Effector memory CD4-positive, alpha-beta T cell (primary cell): ENCODE measurements around the gene PRRX1.

Experiments used
- DNase-seq, 3 donors: peaks; one replicate each; pipeline ENCODE4 v3.0.0-alpha.2; 2020
- H3K27ac ChIP-seq: 2 replicates; pipeline ENCODE4 v1.7.0; 2013; ENCODE audit warnings: mild to moderate bottlenecking, low read length, moderate library complexity; ENCODE audit not compliant: insufficient read depth, poor library complexity, severe bottlenecking
- H3K27me3 ChIP-seq: replicated peaks from 2 replicates; pipeline ENCODE4 v1.7.0; 2013; ENCODE audit warnings: mild to moderate bottlenecking, low read length; ENCODE audit not compliant: insufficient read depth, control insufficient read depth, poor library complexity, severe bottlenecking
- H3K36me3 ChIP-seq: 2 replicates; pipeline ENCODE4 v1.7.0; 2013; ENCODE audit warnings: mild to moderate bottlenecking, low read length, moderate library complexity; ENCODE audit not compliant: control insufficient read depth, insufficient read depth
- H3K4me1 ChIP-seq: 2 replicates; pipeline ENCODE4 v1.7.0; 2013; ENCODE audit warnings: low read length, mild to moderate bottlenecking; ENCODE audit not compliant: control insufficient read depth, insufficient read depth, poor library complexity, severe bottlenecking
- H3K4me3 ChIP-seq: 2 replicates; pipeline ENCODE4 v1.7.0; 2013; ENCODE audit warnings: low read length, low read depth, mild to moderate bottlenecking; ENCODE audit not compliant: insufficient read depth, poor library complexity, severe bottlenecking
- H3K9me3 ChIP-seq: 2 replicates; pipeline ENCODE4 v1.7.0; 2013; ENCODE audit warnings: mild to moderate bottlenecking, low read length, moderate library complexity; ENCODE audit not compliant: control insufficient read depth
- total RNA-seq, 3 donors: gene quantifications; one replicate each; lab custom pipeline; 2026; lab: John Stamatoyannopoulos, UW

Gene PRRX1
- total RNA-seq: 0 reads per million in 3 donors

- no peak for DNase-seq
- no peaks in the 10 kb centered on the region for H3K9me3 ChIP-seq
- peaks cover 14% of the 10 kb centered on the region for H3K4me1 ChIP-seq
- peaks cover 36% of the 10 kb centered on the region for H3K27me3 ChIP-seq
- H3K27ac ChIP-seq: no peak within 1 kb of the TSS
- H3K4me3 ChIP-seq: no peak within 1 kb of the TSS
- H3K36me3 ChIP-seq: no peaks in the 10 kb centered on the region
Observed at GRCh38 chr1:170664093-170664827, at the start of gene PRRX1. PRRX1 (plus strand) TSS chr1:170664131; CDS start chr1:170664219, 88 bp downstream.

- no peak for DNase-seq
- H3K27me3 ChIP-seq: no peaks in the 10 kb centered on the region
- no peak overlapping the region for H3K4me3 ChIP-seq
- no peaks in the 10 kb centered on the region for H3K4me1 ChIP-seq
- H3K27ac ChIP-seq: no peak overlapping the region
- H3K36me3 ChIP-seq: no peaks in the 10 kb centered on the region
- H3K9me3 ChIP-seq: no peaks in the 10 kb centered on the region
Observed at GRCh38 chr1:170617591-170618330, 46.2 kb upstream of the PRRX1 start.

DNA sequence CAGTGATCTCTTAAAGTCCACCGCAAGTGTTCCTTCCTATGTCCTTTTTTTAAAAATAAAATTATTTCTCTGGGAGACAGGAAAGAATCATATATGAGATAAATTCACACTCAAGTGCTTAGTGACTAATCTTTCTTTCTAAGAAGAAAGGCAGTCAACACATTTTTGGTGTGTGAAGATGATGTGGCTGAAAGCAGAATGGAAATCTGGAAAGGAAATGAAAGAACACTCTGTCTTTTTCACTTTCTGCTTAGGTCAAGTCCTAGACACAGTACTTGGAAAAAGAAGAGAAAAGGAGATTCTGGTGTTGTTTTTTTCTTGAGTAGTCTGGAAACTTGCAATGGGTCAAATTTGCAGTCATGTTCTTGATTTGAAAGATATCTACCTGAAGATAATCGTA lies 45.5 kb upstream of the PRRX1 start:
- no peaks in the 10 kb centered on the region for H3K4me1 ChIP-seq
- no peaks in the 10 kb centered on the region for H3K27me3 ChIP-seq
- DNase-seq: no peak
- no peaks in the 10 kb centered on the region for H3K9me3 ChIP-seq
- no peak overlapping the region for H3K4me3 ChIP-seq
- H3K27ac ChIP-seq: no peak overlapping the region
- H3K36me3 ChIP-seq: no peaks in the 10 kb centered on the region

GRCh38 chr1:170619241-170620028 lies 44.5 kb upstream of the PRRX1 start:
- no peak overlapping the region for H3K4me3 ChIP-seq
- no peaks in the 10 kb centered on the region for H3K27me3 ChIP-seq
- H3K4me1 ChIP-seq: no peaks in the 10 kb centered on the region
- no peaks in the 10 kb centered on the region for H3K36me3 ChIP-seq
- H3K27ac ChIP-seq: no peak overlapping the region
- H3K9me3 ChIP-seq: no peaks in the 10 kb centered on the region
- no peak for DNase-seq

DNA sequence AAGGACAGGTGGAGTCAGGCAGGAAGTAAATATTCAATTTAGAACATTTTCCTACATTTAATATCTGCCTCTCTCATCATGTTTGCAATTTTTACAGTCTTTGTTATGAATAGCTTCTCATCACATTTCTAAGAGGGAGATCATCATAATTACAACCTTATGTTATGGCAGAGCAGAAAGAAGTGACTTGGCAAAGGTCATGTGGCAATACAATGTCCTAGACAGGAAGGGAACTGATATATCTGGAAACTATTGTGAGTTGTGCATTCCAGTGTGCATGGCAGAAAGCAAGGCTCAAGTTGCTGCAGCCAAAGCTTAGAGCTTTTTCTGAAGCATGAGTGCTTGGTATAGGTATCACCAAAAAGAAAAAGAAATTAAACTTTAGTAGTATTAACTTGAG lies 43.8 kb upstream of the PRRX1 start:
- no peak for DNase-seq
- H3K4me1 ChIP-seq: no peaks in the 10 kb centered on the region
- no peak overlapping the region for H3K4me3 ChIP-seq
- H3K36me3 ChIP-seq: no peaks in the 10 kb centered on the region
- H3K27ac ChIP-seq: no peak overlapping the region
- H3K9me3 ChIP-seq: no peaks in the 10 kb centered on the region
- H3K27me3 ChIP-seq: no peaks in the 10 kb centered on the region

GRCh38 chr1:170623171-170623570 lies 40.8 kb upstream of the PRRX1 start:
- no peak for DNase-seq
- Histone ChIP-seq H3K4me1 (no peaks in the 10 kb centered on the region), H3K27me3 (no peaks in the 10 kb centered on the region), H3K9me3 (no peaks in the 10 kb centered on the region), H3K36me3 (no peaks in the 10 kb centered on the region), H3K27ac (no peak overlapping the region), H3K4me3 (no peak overlapping the region)

DNA sequence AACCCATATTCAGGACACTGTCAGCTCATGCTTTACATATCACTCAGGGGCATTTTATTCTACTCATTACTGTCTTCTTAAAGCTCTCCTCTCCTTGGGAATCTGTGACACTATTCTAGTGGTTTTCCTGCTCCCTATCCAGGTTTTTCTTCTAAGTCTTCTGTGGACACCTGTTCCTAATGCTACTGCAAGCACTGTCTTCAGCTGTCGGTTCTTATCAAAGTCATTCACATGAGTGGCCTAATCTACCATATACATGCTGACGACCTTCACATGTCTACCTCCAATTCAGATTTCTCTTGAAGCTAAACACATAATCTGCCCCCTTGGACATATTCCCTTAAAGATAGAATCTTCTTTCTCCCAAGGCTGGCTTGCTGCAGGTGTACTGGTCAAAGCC lies 39.8 kb upstream of the PRRX1 start:
- H3K9me3 ChIP-seq: no peaks in the 10 kb centered on the region
- H3K27me3 ChIP-seq: no peaks in the 10 kb centered on the region
- no peak for DNase-seq
- no peaks in the 10 kb centered on the region for H3K4me1 ChIP-seq
- H3K4me3 ChIP-seq: no peak overlapping the region
- H3K27ac ChIP-seq: no peak overlapping the region
- H3K36me3 ChIP-seq: no peaks in the 10 kb centered on the region

DNA sequence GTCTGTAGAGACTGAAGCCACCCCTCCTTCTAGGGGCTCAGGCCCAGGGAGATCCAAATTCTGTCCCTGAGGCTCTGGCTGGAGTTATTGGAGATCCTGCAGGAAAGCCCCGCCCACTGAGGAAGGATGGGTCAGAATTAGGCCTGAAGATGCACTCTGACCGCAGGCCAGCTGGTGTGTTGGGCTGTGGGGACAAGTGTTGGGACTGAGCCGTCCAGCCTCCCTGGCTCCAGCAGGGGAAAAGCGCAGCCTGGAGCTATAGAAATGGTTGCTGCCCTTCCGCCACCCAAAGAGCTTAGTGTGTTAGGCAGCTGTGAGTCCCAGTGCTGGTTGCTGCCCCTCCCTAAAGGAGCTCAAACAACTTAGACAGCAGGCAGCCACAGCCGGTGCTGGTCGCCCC lies 33.0 kb upstream of the PRRX1 start:
- no peaks in the 10 kb centered on the region for H3K36me3 ChIP-seq
- H3K27me3 ChIP-seq: no peaks in the 10 kb centered on the region
- no peak for DNase-seq
- H3K4me1 ChIP-seq: no peaks in the 10 kb centered on the region
- H3K4me3 ChIP-seq: no peak overlapping the region
- no peak overlapping the region for H3K27ac ChIP-seq
- no peaks in the 10 kb centered on the region for H3K9me3 ChIP-seq

- H3K9me3 ChIP-seq: no peaks in the 10 kb centered on the region
- no peak for DNase-seq
- no peaks in the 10 kb centered on the region for H3K4me1 ChIP-seq
- H3K27me3 ChIP-seq: no peaks in the 10 kb centered on the region
- no peak overlapping the region for H3K4me3 ChIP-seq
- no peak overlapping the region for H3K27ac ChIP-seq
- H3K36me3 ChIP-seq: no peaks in the 10 kb centered on the region
Observed at GRCh38 chr1:170634293-170634692, 29.6 kb upstream of the PRRX1 start.
